HG03432 (cell line): ENCODE data around the gene RELN.
"Not testable (repeated sequence)": the region's sequence is repeated elsewhere in the genome, so short reads cannot be mapped to it uniquely, and the experiment has no call there.

ENCODE experiments used
- ATAC-seq: cut with Tn5 transposase; IDR thresholded peaks from one replicate; pipeline ENCODE4 v1.9.1; 2021; ENCODE audit warnings: mild to moderate bottlenecking, moderate library complexity; ENCODE audit not compliant: unreplicated experiment

RELN gene

DNA sequence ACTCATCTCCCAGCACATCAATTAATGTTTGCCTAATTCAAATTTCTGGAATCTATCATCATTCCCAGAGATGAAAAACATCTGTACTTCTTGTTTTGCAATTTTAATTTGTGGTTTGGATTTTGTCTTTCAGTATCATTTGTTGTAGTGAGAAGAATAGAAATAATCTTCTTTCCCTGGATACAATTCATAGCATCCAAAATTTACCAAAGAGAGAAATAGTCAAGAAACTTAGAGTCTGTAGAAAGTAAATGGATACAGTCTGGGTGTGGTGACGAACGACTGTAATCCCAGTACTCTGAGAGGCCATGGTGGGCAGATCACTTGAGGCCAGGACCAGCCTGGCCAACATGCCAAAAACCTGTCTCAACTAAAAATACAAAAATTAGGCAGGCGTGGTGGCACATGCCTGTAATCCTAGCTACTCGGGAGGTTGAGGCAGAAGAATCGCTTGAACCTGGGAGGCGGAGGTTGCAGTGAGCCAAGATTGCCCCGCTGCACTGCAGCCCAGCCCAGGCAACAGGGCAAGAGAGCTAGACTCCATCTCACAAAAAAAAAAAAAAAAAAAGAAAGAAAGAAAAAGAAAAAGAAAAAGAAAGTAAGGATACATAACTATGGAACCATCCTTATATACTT lies 193.0 kb downstream of the RELN start:
- ATAC-seq = no peak

GRCh38 chr7:103795787-103796186 lies 193.7 kb downstream of the RELN start:
- ATAC-seq = no peak

GRCh38 chr7:103795107-103795506 lies 194.4 kb downstream of the RELN start:
- no peak for ATAC-seq

DNA sequence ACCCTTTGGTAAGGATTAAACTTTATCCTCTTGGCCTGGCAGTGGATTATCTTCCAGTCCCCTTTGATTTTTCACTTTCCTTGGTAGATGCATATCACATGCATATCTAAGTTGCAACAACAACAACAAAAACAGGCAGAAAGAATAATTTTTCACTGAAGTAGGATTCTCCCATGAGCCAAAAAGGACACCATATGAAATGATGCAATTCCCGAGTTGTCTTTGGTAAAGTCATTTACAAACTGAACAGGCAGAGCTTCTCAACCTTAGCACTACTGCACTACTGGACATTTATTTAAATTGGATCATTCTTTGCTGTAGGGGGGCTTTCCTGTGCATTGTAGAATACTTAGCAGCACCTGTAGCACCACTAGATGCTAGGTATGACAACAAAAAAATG lies 195.0 kb downstream of the RELN start:
- ATAC-seq = no peak

- ATAC-seq = no peak
These were observed 195.8 kb downstream of the RELN start for GRCh38 chr7:103793614-103794013.

- no peak for ATAC-seq
These were observed 197.6 kb downstream of the RELN start for GRCh38 chr7:103791894-103792293.

DNA sequence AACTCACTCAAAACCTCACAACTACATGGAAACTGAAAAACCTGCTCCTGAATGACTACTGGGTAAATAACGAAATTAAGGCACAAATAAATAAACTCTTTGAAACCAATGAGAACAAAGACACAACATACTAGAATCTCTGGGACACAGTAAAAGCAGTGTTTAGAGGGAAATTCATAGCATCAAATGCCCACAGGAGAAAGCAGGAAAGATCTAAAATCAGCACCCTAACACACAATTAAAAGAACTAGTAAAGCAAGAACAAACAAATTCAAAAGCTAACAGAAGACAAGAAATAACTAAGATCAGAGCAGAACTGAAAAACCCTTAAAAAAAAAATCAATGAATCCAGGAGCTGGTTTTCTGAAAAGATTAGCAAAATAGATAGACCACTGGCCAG lies 202.4 kb downstream of the RELN start:
- not testable (repeated sequence) for ATAC-seq

DNA sequence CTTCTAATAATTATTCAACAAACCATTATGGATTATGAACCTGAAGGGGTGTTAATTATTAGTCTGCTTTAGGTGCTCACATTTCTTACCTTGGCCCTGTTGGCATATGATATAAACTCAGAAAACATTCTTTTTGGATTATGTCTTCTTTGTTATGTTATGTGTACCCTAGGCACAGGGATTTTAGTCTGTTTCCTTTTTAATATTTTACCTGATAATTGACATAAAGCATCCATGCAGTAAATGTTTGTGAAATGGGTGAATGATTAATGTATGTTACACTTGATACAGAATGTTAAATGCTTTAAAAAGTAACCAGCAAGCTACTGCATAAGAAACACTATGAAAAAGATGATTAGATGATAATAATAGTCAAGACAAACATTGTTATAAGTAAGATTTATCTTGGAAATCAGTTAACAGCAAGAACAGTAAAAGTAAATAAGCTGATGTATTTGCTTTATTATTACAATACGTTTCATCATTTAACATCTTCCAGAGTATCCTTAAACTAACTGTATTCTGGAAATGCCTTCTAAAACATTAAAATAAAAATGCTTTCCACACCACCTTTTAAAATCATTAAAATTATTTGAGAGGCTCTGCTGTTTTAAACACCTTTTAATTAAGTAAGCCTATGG lies 204.7 kb downstream of the RELN start:
- ATAC-seq = no peak

DNA sequence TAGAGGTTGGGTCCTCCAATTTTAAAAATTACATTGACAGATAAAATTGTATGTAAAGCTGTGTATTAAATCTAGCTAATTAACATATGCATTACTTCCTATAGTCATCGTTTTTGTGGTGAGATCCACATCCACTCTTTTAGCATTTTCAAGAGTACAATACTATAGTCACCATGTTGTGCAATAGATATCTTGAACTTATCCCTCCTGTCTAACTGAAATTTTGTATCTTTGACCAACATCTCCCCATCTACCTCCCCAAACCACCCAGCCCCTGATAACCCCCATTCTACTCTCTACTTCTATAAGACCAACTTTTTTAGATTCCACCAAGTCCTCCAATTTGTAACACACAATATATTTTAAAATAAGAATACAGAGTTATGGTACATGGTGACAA lies 208.0 kb downstream of the RELN start:
- no peak for ATAC-seq

DNA sequence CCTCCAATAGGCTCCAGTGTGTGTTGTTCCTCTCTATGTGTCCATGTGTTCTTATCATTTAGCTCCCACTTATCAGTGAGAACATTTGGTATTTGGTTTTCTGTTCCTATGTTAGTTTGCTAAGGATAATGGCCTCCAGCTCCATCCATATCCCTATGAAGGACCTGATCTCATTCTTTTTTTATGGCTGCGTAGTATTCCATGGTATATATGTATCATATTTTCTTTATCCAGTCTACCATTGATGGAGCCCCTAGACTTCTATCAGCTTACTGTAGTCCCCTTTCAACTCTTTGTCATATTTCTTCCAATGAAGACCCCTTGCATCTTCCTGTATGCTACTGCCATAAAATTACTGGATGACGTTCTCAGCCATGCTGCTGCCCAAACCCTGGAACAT lies 208.9 kb downstream of the RELN start:
- ATAC-seq = not testable (repeated sequence)

GRCh38 chr7:103777440-103777839 lies 212.0 kb downstream of the RELN start:
- ATAC-seq = no peak

- no peak for ATAC-seq
These were observed 215.7 kb downstream of the RELN start for GRCh38 chr7:103773726-103774125.

- ATAC-seq = no peak
These were observed 217.2 kb downstream of the RELN start for GRCh38 chr7:103772171-103772773.

GRCh38 chr7:103771294-103771693 lies 218.2 kb downstream of the RELN start:
- no peak for ATAC-seq

DNA sequence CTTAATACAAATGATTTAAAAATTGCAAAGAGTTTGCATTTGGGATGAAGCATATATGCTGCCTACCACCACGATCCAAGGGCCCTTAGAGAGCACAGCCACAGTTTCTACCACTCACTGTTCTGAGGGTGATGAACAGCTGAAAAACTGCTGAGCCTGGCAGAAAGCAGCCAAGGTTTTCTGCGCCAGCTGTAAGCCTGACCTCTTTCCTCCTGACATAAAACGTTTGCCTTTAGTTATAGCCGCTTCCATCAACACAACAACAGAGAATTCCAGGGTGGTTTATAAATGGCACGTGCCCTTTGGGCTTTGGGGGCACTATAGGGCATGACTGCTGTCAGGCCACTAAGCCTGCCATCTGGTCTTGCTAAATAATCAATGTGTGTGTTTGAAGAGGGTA lies 222.8 kb downstream of the RELN start:
- no peak for ATAC-seq

DNA sequence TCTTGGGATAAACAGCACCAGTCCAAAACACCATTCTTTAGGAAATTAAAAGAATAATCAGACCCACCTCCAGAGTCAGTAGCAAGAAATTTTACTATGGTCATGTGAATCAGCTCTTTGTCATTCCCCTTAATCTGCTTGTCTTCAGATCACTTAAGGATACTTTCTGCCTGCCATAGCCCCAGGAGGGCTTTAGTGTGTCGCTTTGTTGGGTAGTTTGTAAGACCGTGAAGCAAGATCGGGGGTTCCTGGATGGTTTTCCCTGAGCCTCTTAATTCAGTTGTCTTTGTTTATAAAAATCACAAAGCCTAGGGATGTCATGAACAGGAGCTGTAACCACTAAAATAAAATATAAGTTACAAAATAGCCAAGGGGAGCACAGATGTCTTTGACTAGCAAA lies 223.6 kb downstream of the RELN start:
- ATAC-seq = no peak

DNA sequence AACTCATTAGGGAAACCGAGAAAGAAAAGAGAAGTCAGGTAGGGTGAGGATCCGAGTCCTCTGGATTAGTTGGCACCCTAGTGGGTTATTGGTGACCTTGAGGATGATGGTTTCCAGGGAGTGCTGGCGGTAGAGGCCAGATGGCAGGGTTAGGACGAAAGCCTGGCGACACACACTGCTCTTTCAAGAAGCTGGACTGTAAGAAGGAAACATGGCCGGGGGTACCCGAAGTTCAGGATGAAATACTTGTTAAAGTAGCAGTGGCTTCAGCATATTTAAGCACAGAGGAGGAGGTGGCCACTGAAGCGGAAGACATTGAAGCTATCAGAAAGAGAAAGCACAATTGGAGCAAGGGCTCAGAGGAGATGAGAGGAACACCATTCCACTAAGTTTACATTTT lies 224.6 kb downstream of the RELN start:
- ATAC-seq = no peak

GRCh38 chr7:103762877-103763276 lies 226.6 kb downstream of the RELN start:
- ATAC-seq = no peak

- no peak for ATAC-seq
These were observed 227.2 kb downstream of the RELN start for GRCh38 chr7:103762065-103762760.

DNA sequence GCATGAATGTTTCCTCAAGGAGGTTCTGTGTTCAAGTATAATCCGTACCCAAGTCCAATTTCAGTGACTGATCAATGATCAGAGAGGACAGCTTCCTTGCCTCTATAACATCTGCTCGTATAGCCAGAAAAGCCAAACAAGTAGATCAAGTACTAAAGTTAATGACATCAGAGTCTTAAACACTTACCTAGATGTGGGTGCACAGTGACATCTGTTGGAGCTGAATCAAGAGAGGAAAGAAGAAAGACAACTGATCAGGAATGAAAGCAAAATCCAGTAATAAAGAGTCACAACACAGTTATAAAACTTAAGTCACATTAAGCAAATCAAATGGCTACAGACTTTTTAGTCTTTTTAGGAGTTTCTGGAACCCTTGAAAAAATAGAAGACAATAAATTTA lies 236.5 kb downstream of the RELN start:
- no peak for ATAC-seq

GRCh38 chr7:103751311-103751880 lies 238.1 kb downstream of the RELN start:
- no peak for ATAC-seq

- ATAC-seq = no peak
These were observed 240.8 kb downstream of the RELN start for GRCh38 chr7:103748680-103749079.
